H9 (cell line): ENCODE measurements around the gene HSPA9. TPM values are rescaled to one million over a fixed set of nuclear protein-coding genes. Genes with fewer than 3 reads are reported as not detected.

Source experiments
- DNase-seq: peaks from one replicate; pipeline ENCODE4 v3.0.0-alpha.2; 2017
- H2AFZ ChIP-seq: one replicate; pipeline ENCODE4 v1.6.1; 2013; ENCODE audit warnings: mild to moderate bottlenecking, low read length, control low read depth, moderate library complexity
- H2AK5ac ChIP-seq: 2 replicates; pipeline ENCODE4 v1.6.1; 2013; ENCODE audit warnings: low read length, control low read depth, mixed read lengths; ENCODE audit not compliant: insufficient read length
- H2BK120ac ChIP-seq: one replicate; pipeline ENCODE4 v1.6.1; 2013; ENCODE audit warnings: low read depth, mild to moderate bottlenecking, low read length, control low read depth, inconsistent platforms; ENCODE audit not compliant: poor library complexity, severe bottlenecking
- H2BK12ac ChIP-seq: 2 replicates; pipeline ENCODE4 v1.6.1; 2013; ENCODE audit warnings: low read length, control low read depth, mixed read lengths, low read depth; ENCODE audit not compliant: insufficient read length
- H2BK15ac ChIP-seq: 2 replicates; pipeline ENCODE4 v1.6.1; 2013; ENCODE audit warnings: low read depth, low read length, control low read depth
- H2BK20ac ChIP-seq: one replicate; pipeline ENCODE4 v1.6.1; 2013; ENCODE audit warnings: low read depth, mild to moderate bottlenecking, low read length, control low read depth, inconsistent platforms; ENCODE audit not compliant: poor library complexity, severe bottlenecking
- H2BK5ac ChIP-seq: 2 replicates; pipeline ENCODE4 v1.6.1; 2013; ENCODE audit warnings: low read length, control low read depth, mixed read lengths; ENCODE audit not compliant: insufficient read length
- H3K14ac ChIP-seq: 2 replicates; pipeline ENCODE4 v1.6.1; 2013; ENCODE audit warnings: low read length, control low read depth; ENCODE audit not compliant: insufficient read depth
- H3K18ac ChIP-seq: 2 replicates; pipeline ENCODE4 v1.6.1; 2013; ENCODE audit warnings: low read depth, mild to moderate bottlenecking, mixed read lengths, low read length, control low read depth; ENCODE audit not compliant: insufficient read length
- H3K23ac ChIP-seq: 2 replicates; pipeline ENCODE4 v1.6.1; 2013; ENCODE audit warnings: low read length, control low read depth, mixed read lengths, low read depth; ENCODE audit not compliant: insufficient read length
- H3K23me2 ChIP-seq: 2 replicates; pipeline ENCODE4 v1.6.1; 2013; ENCODE audit warnings: low read depth, mild to moderate bottlenecking, mixed read lengths, low read length, control low read depth; ENCODE audit not compliant: insufficient read length, poor library complexity, severe bottlenecking
- H3K27ac ChIP-seq: 2 replicates; pipeline ENCODE4 v1.5.1; 2013; ENCODE audit warnings: low read length, control low read depth, mixed read lengths, low read depth; ENCODE audit not compliant: insufficient read length
- H3K27me3 ChIP-seq: 2 replicates; pipeline ENCODE4 v1.6.1; 2013; ENCODE audit warnings: low read length, control low read depth, inconsistent platforms; ENCODE audit not compliant: insufficient read depth
- H3K4ac ChIP-seq: 2 replicates; pipeline ENCODE4 v1.6.1; 2013; ENCODE audit warnings: low read depth, mild to moderate bottlenecking, control low read depth, inconsistent platforms, low read length, moderate library complexity
- H3K4me1 ChIP-seq: 2 replicates; pipeline ENCODE4 v1.6.1; 2013; ENCODE audit warnings: low read length, control low read depth, inconsistent platforms; ENCODE audit not compliant: insufficient read depth
- H3K4me2 ChIP-seq: 2 replicates; pipeline ENCODE4 v1.6.1; 2013; ENCODE audit warnings: low read length, control low read depth, mixed read lengths; ENCODE audit not compliant: insufficient read length, insufficient read depth
- H3K56ac ChIP-seq: 2 replicates; pipeline ENCODE4 v1.6.1; 2013; ENCODE audit warnings: low read depth, mild to moderate bottlenecking, mixed read lengths, low read length, control low read depth; ENCODE audit not compliant: insufficient read length
- H3K79me1 ChIP-seq: 2 replicates; pipeline ENCODE4 v1.6.1; 2013; ENCODE audit warnings: low read depth, mild to moderate bottlenecking, moderate library complexity, low read length, control low read depth, inconsistent platforms; ENCODE audit not compliant: insufficient read depth, poor library complexity, severe bottlenecking
- H3K79me2 ChIP-seq: 2 replicates; pipeline ENCODE4 v1.6.1; 2013; ENCODE audit warnings: low read length, control low read depth, inconsistent platforms; ENCODE audit not compliant: insufficient read depth
- H3K9ac ChIP-seq: 2 replicates; pipeline ENCODE4 v1.6.1; 2013; ENCODE audit warnings: low read length, control low read depth, mixed read lengths; ENCODE audit not compliant: insufficient read length; ENCODE audit errors: extremely low read depth
- H3K9me3 ChIP-seq: one replicate; pipeline ENCODE4 v1.6.1; 2013; ENCODE audit warnings: low read depth, low read length, inconsistent platforms; ENCODE audit not compliant: control insufficient read depth
- H3T11ph ChIP-seq: one replicate; pipeline ENCODE4 v1.6.1; 2013; ENCODE audit warnings: mild to moderate bottlenecking, low read length, control low read depth, inconsistent platforms
- H4K20me1 ChIP-seq: one replicate; pipeline ENCODE4 v1.6.1; 2013; ENCODE audit not compliant: control insufficient read depth, insufficient read length, insufficient read depth
- H4K5ac ChIP-seq: 2 replicates; pipeline ENCODE4 v1.6.1; 2013; ENCODE audit warnings: low read depth, mild to moderate bottlenecking, mixed read lengths, low read length, control low read depth; ENCODE audit not compliant: insufficient read length
- H4K8ac ChIP-seq: replicated peaks from 2 replicates; pipeline ENCODE4 v1.6.1; 2013; ENCODE audit warnings: low read length, control low read depth, mixed read lengths, low read depth; ENCODE audit not compliant: insufficient read length
- H4K91ac ChIP-seq: 2 replicates; pipeline ENCODE4 v1.6.1; 2013; ENCODE audit warnings: low read depth, mild to moderate bottlenecking, moderate library complexity, mixed read lengths, low read length, control low read depth; ENCODE audit not compliant: insufficient read length
- H3K27ac Mint-ChIP-seq, 3 experiments: 2 replicates in 2 of 3; 3 replicates in 1 of 3; pipeline ENCODE4 v1.8.0; 2020 to 2021; ENCODE audit warnings: mixed read lengths in 3 of 3, mild to moderate bottlenecking in 1 of 3, moderate library complexity in 1 of 3
- H3K27me3 Mint-ChIP-seq: 2 replicates; pipeline ENCODE4 v1.8.0; 2021; ENCODE audit warnings: low read depth, mild to moderate bottlenecking, moderate library complexity, mixed read lengths
- H3K36me3 Mint-ChIP-seq, 3 experiments: 2 replicates in 2 of 3; 3 replicates in 1 of 3; pipeline ENCODE4 v1.8.0; 2020 to 2021; ENCODE audit warnings: low read depth in 3 of 3, mixed read lengths in 3 of 3; ENCODE audit not compliant: insufficient read depth in 1 of 3
- H3K4me1 Mint-ChIP-seq, 2 experiments: 2 replicates each; pipeline ENCODE4 v1.8.0; 2020; ENCODE audit warnings: mixed read lengths in 2 of 2
- H3K4me3 Mint-ChIP-seq, 2 experiments: 2 replicates in 1 of 2; 3 replicates in 1 of 2; pipeline ENCODE4 v1.8.0; 2020 to 2021; ENCODE audit warnings: mild to moderate bottlenecking in 2 of 2, mixed read lengths in 2 of 2, moderate library complexity in 1 of 2
- H3K9me3 Mint-ChIP-seq, 2 experiments: 2 replicates in 1 of 2; 3 replicates in 1 of 2; pipeline ENCODE4 v1.8.0; 2020; ENCODE audit warnings: mild to moderate bottlenecking in 2 of 2, mixed read lengths in 2 of 2, moderate library complexity in 1 of 2
- CTCF ChIP-seq: fragments of 200-600 bp; sonication (generic); conservative IDR thresholded peaks from 3 replicates; pipeline ENCODE4 v1.8.0; 2021; ENCODE audit warnings: antibody characterized with exemption, mild to moderate bottlenecking
- WGBS: extraction: QIAGEN DNeasy Blood & Tissue Kit; methylation state at CpG from one replicate; pipeline ENCODE4 v1.1.7; 2013; ENCODE audit warnings: missing lambda C conversion rate, low lambda C conversion rate, mixed read lengths; ENCODE audit not compliant: insufficient read length; ENCODE audit errors: extremely low coverage; 5-methylcytosine and 5-hydroxymethylcytosine counted together
- total RNA-seq: library from RNA; stranded (reverse); gene quantifications from 2 replicates; pipeline ENCODE4 v1.2.1, GENCODE V29; 2021

Gene HSPA9
- total RNA-seq, 1 experiment from 2014 or later: 397 TPM

- H3T11ph ChIP-seq: no peak overlapping the region
- no peak for TF ChIP-seq CTCF
- no peak overlapping the region for H2BK120ac ChIP-seq
- H3K14ac ChIP-seq: no peak overlapping the region
- Mint-ChIP-seq H3K9me3 (no peaks in the 10 kb centered on the region), H3K36me3 (peaks cover 68 to 91% (median 86%) of the 10 kb centered on the region in 3 experiments), H3K27ac (no peak overlapping the region), H3K27me3 (no peaks in the 10 kb centered on the region), H3K4me1 (no peaks in the 10 kb centered on the region), H3K4me3 (no peak overlapping the region)
- peaks cover 9% of the 10 kb centered on the region; the same call in 1 of the 2 replicates for H3K79me2 ChIP-seq
- no peaks in the 10 kb centered on the region for H3K23me2 ChIP-seq
- H3K9me3 ChIP-seq: no peaks in the 10 kb centered on the region
- no peaks in the 10 kb centered on the region for H4K20me1 ChIP-seq
- no peak for DNase-seq
- WGBS: no CpG with 5 or more reads among the region's 3 CpGs
- H2AK5ac ChIP-seq: no peak overlapping the region
- no peak overlapping the region for H3K56ac ChIP-seq
- no peaks in the 10 kb centered on the region for H3K4me1 ChIP-seq
- no peak overlapping the region for H3K4ac ChIP-seq
- no peak overlapping the region for H3K18ac ChIP-seq
- H3K27me3 ChIP-seq: no peaks in the 10 kb centered on the region
- H2BK15ac ChIP-seq: no peak overlapping the region
- no peak overlapping the region for H3K23ac ChIP-seq
- no peak overlapping the region for H2BK20ac ChIP-seq
- no peak overlapping the region for H4K5ac ChIP-seq
- no peak overlapping the region for H2BK5ac ChIP-seq
- H2AFZ ChIP-seq: no peak overlapping the region
- peaks cover 5% of the 10 kb centered on the region for H3K79me1 ChIP-seq
- H3K4me2 ChIP-seq: no peak overlapping the region
- no peak overlapping the region for H3K27ac ChIP-seq
- no peak overlapping the region for H4K91ac ChIP-seq
- no peak overlapping the region for H2BK12ac ChIP-seq
- no peak overlapping the region for H3K9ac ChIP-seq
- no peak overlapping the region for H4K8ac ChIP-seq
Observed at GRCh38 chr5:138566792-138567191, 8.4 kb downstream of the HSPA9 start.
